ENCODE data around the gene NCOR1. TPM values are rescaled to one million over a fixed set of nuclear protein-coding genes. Genes with fewer than 3 reads are reported as not detected.

The NCOR1 gene
- total and polyA plus RNA-seq, 2 of the 13 experiments (the other 11 are each of a cell fraction or from before 2014, with no cell fraction given): 57.0 to 71.7 TPM

- ATAC-seq (no peak), FAIRE-seq (no peak), DNase-seq (ENCODE audit: low spot score) (no peak)
- H3K79me2 ChIP-seq (ENCODE audit: insufficient read depth, low read length): no peaks in the 10 kb centered on the region
- 98% methylated on average over 4 of the region's 4 CpGs for WGBS (ENCODE audit: low lambda C conversion rate)
- ChIA-PET POLR2A (no interaction called here), CTCF (ENCODE audit: low intra/inter-chr PET ratio, low total read pairs) (no interaction called here)
- H3K9ac ChIP-seq (ENCODE audit: insufficient read depth, low read depth, low read length): no peak overlapping the region
- H3K27me3 ChIP-seq (ENCODE audit: control insufficient read depth in 1 of 2, insufficient read depth in 2 of 2, low read length in 2 of 2): no peaks in the 10 kb centered on the region
- H3K27ac ChIP-seq (ENCODE audit: extremely low read length, insufficient read depth, low read length): no peak overlapping the region
- H2AFZ ChIP-seq (ENCODE audit: low read length): no peak overlapping the region
- TF ChIP-seq ZFP90 (CRISPR knock-in tag; IDR thresholded peaks at IDR 0.05; ENCODE audit: borderline replicate concordance) (no peak), HNRNPK (IDR thresholded peaks at IDR 0.05; ENCODE audit: low read depth, low read length, poor library complexity, severe bottlenecking) (no peak), SNAPC5 (CRISPR knock-in tag; IDR thresholded peaks at IDR 0.05; ENCODE audit: borderline replicate concordance) (no peak), ZNF414 (CRISPR knock-in tag; IDR thresholded peaks at IDR 0.05) (no peak), BRCA1 (CRISPR knock-in tag; IDR thresholded peaks at IDR 0.05) (no peak), SP5 (CRISPR knock-in tag; IDR thresholded peaks at IDR 0.05; ENCODE audit: borderline replicate concordance, low read depth) (no peak), HBP1 (CRISPR knock-in tag; IDR thresholded peaks at IDR 0.05; ENCODE audit: low read depth) (no peak), HES4 (CRISPR knock-in tag; IDR thresholded peaks at IDR 0.05; ENCODE audit: borderline replicate concordance) (no peak), CREBL2 (CRISPR knock-in tag; IDR thresholded peaks at IDR 0.05; ENCODE audit: borderline replicate concordance) (no peak), ZNF431 (CRISPR knock-in tag; IDR thresholded peaks at IDR 0.05; ENCODE audit: borderline replicate concordance, low read depth) (no peak), SNAPC2 (CRISPR knock-in tag; IDR thresholded peaks at IDR 0.05) (no peak), KDM3A (CRISPR knock-in tag; IDR thresholded peaks at IDR 0.05; ENCODE audit: low read depth) (no peak), RFX1 (IDR thresholded peaks at IDR 0.05) (no peak), GABPA (IDR thresholded peaks at IDR 0.05; ENCODE audit: low read depth, low read length) (no peak), GABPA (CRISPR knock-in tag; IDR thresholded peaks at IDR 0.05; ENCODE audit: low read depth) (no peak), RNF2 (conservative IDR thresholded peaks at IDR 0.05; ENCODE audit: low read depth) (no peak), JUND (CRISPR knock-in tag; IDR thresholded peaks at IDR 0.05) (no peak)
- no peaks in the 10 kb centered on the region for H4K20me1 ChIP-seq (ENCODE audit: insufficient read depth, low read length)
- no peak overlapping the region for H3K4me2 ChIP-seq (ENCODE audit: low read depth, low read length)
- no peaks in the 10 kb centered on the region for H3K9me3 ChIP-seq (ENCODE audit: low read length)
- no TSS peak for BruUV-seq (replicated peaks)
- in situ Hi-C loops (cut with HindIII; ENCODE audit: extremely low pct_ligation_motif_present, low pct_unique_long_range_greater_than_20kb): no loop called here
- peaks cover 11 to 59% of the 10 kb centered on the region in 2 experiments for H3K36me3 ChIP-seq (replicated peaks in 1 of 2; ENCODE audit: control insufficient read depth in 1 of 2, insufficient read depth in 2 of 2, low read length in 2 of 2)
- H3K4me1 ChIP-seq (ENCODE audit: insufficient read depth, low read length): peaks cover 23% of the 10 kb centered on the region
- intact Hi-C loops (cut with micrococcal nuclease; ENCODE audit: unreplicated experiment): no loop called here
- no peak overlapping the region for H3K4me3 ChIP-seq (replicated peaks in 1 of 3; ENCODE audit: insufficient read depth in 1 of 3, low read depth in 2 of 3, low read length in 3 of 3)
Observed at GRCh38 chr17:16104189-16104588, 111.1 kb downstream of the NCOR1 start.
